ENCODE results near the gene MAP3K20. TPM values are rescaled to one million over a fixed set of nuclear protein-coding genes. Genes with fewer than 3 reads are reported as not detected.

The MAP3K20 gene
- total and polyA plus RNA-seq, 10 of the 15 experiments (the other 5 are each of a cell fraction or from before 2014, with no cell fraction given): 0.04 to 5.6 (median 2.3) TPM

GRCh38 chr2:173076581-173077345 is 1.1 kb downstream of the MAP3K20 start (continued):
- TF ChIP-seq ZBED1 (IDR thresholded peaks at IDR 0.05; ENCODE audit: borderline replicate concordance): no peak
- no peak for TF ChIP-seq IRF4 (IDR thresholded peaks at IDR 0.05; ENCODE audit: low read depth, low read length)
- no peak for TF ChIP-seq SUZ12 (IDR thresholded peaks at IDR 0.05; ENCODE audit: unreplicated experiment)
- TF ChIP-seq RAD51 (IDR thresholded peaks at IDR 0.05): no peak
- TF ChIP-seq NR2C2 (IDR thresholded peaks at IDR 0.05; ENCODE audit: borderline replicate concordance, control insufficient read depth, insufficient read length, low read depth): no peak
- no peak for TF ChIP-seq SRF (IDR thresholded peaks at IDR 0.05; ENCODE audit: low read depth in 2 of 2, low read length in 2 of 2)
- TF ChIP-seq RUNX3 (IDR thresholded peaks at IDR 0.05; ENCODE audit: low read length): no peak
- TF ChIP-seq POLR2A (IDR thresholded peaks at IDR 0.05; ENCODE audit: low read depth, low read length): no peak
- TF ChIP-seq ELK1 (IDR thresholded peaks at IDR 0.05; ENCODE audit: low read depth, low read length): no peak
- TF ChIP-seq ETV6 (conservative IDR thresholded peaks at IDR 0.05 in 1 of 2, IDR thresholded peaks at IDR 0.05 in 1 of 2; ENCODE audit: borderline replicate concordance in 1 of 2, low read depth in 1 of 2): no peak
- TF ChIP-seq ATF2 (IDR thresholded peaks at IDR 0.05; ENCODE audit: low read length): no peak
- no peak for TF ChIP-seq DPF2 (IDR thresholded peaks at IDR 0.05)
